B cell (primary cell): ENCODE results near the gene TMEM244. TPM values are rescaled to one million over a fixed set of nuclear protein-coding genes. Genes with fewer than 3 reads are reported as not detected.
"Not testable (repeated sequence)": the region's sequence is repeated elsewhere in the genome, so short reads cannot be mapped to it uniquely, and the experiment has no call there.

Experiments used
- ATAC-seq: fragments of 200-7000 bp; cut with Tn5 transposase; one replicate; pipeline ENCODE4 v1.10.0; 2021; ENCODE audit warnings: low read depth, mild to moderate bottlenecking, moderate number of reproducible peaks, moderate library complexity
- CTCF ChIA-PET: fragments of 350-600 bp; sonication (Branson Sonifier 250); formaldehyde crosslinking; loops from one replicate; lab custom pipeline; 2021; ENCODE audit warnings: antibody characterized with exemption, inconsistent platforms; lab: Charles Lee
- POLR2A ChIA-PET: fragments of 350-600 bp; sonication (Branson Sonifier 250); formaldehyde crosslinking; loops from one replicate; lab custom pipeline; 2021; ENCODE audit warnings: antibody characterized with exemption; lab: Charles Lee
- DNase-seq: peaks from one replicate; pipeline ENCODE4 v3.0.0; 2013
- H2AFZ ChIP-seq: 2 replicates; pipeline ENCODE4 v1.6.1; 2012; ENCODE audit warnings: mild to moderate bottlenecking, low read depth, low read length; ENCODE audit not compliant: insufficient read depth, poor library complexity, severe bottlenecking
- H3K27ac ChIP-seq, 2 donors: 1 replicate in 1 of 2; 2 replicates in 1 of 2; pipeline ENCODE4 v1.5.1; 2012 to 2013; ENCODE audit warnings: low read length in 2 of 2, mild to moderate bottlenecking in 2 of 2, moderate library complexity in 1 of 2
- H3K27me3 ChIP-seq, 4 experiments: fragments of 200-600 bp in 1 of 4; sonication (generic) in 1 of 4; replicated peaks in 1 of 4; 1 replicate in 2 of 4; 2 replicates in 2 of 4; pipeline versions ENCODE4 v1.6.1 to v1.7.0; 2013 to 2016; ENCODE audit warnings: low read length in 3 of 4, mild to moderate bottlenecking in 2 of 4, mixed read lengths in 1 of 4, moderate library complexity in 1 of 4; ENCODE audit not compliant: insufficient read depth in 4 of 4, control insufficient read depth in 3 of 4; ENCODE audit errors: control extremely low read depth in 1 of 4
- H3K36me3 ChIP-seq, 2 experiments: replicated peaks in 1 of 2; 1 replicate in 1 of 2; 2 replicates in 1 of 2; pipeline versions ENCODE4 v1.6.1 to v1.7.1; 2013; ENCODE audit warnings: low read length in 1 of 2; ENCODE audit not compliant: insufficient read depth in 2 of 2, control insufficient read depth in 1 of 2; ENCODE audit errors: control extremely low read depth in 1 of 2, extremely low read depth in 1 of 2
- H3K4me1 ChIP-seq, 2 donors: fragments of 200-600 bp in 1 of 2; sonication (generic) in 1 of 2; 1 replicate in 1 of 2; 2 replicates in 1 of 2; pipeline versions ENCODE4 v1.5.1 to v1.6.1; 2013 to 2017; ENCODE audit warnings: low read length in 2 of 2; ENCODE audit not compliant: control insufficient read depth in 2 of 2, insufficient read depth in 2 of 2
- H3K4me2 ChIP-seq: replicated peaks from 2 replicates; pipeline ENCODE3; 2012; ENCODE audit warnings: mild to moderate bottlenecking, low read depth, low read length; ENCODE audit not compliant: poor library complexity, severe bottlenecking
- H3K4me3 ChIP-seq, 5 experiments: fragments of 200-600 bp in 1 of 5; sonication (generic) in 1 of 5; 1 replicate in 3 of 5; 2 replicates in 2 of 5; pipeline versions ENCODE4 v1.5.1 to v1.7.0; 2011 to 2016; ENCODE audit warnings: low read length in 4 of 5, mild to moderate bottlenecking in 4 of 5, low read depth in 2 of 5, control low read depth in 1 of 5, moderate library complexity in 1 of 5; ENCODE audit not compliant: insufficient read depth in 1 of 5; ENCODE audit errors: control extremely low read depth in 1 of 5, extremely low read depth in 1 of 5
- H3K79me2 ChIP-seq: fragments of 200-600 bp; sonication (generic); one replicate; pipeline ENCODE4 v1.6.0; 2016; ENCODE audit warnings: low read length; ENCODE audit not compliant: control insufficient read depth, insufficient read depth
- H3K9ac ChIP-seq: fragments of 200-600 bp; sonication (generic); 2 replicates; pipeline ENCODE4 v1.6.1; 2017; ENCODE audit warnings: mild to moderate bottlenecking, low read length, moderate library complexity
- H3K9me3 ChIP-seq, 3 donors: one replicate each; pipeline versions ENCODE4 v1.6.1 to v1.7.1; 2013; ENCODE audit warnings: low read length in 2 of 3; ENCODE audit not compliant: control insufficient read depth in 2 of 3, insufficient read depth in 1 of 3; ENCODE audit errors: control extremely low read depth in 1 of 3
- H4K20me1 ChIP-seq: 2 replicates; pipeline ENCODE4 v1.6.0; 2012; ENCODE audit warnings: mild to moderate bottlenecking, low read length; ENCODE audit not compliant: insufficient read depth, control insufficient read depth, poor library complexity, severe bottlenecking
- H3K27ac Mint-ChIP-seq: one replicate; pipeline ENCODE4 v1.8.0; 2021; ENCODE audit warnings: mixed read lengths
- H3K27me3 Mint-ChIP-seq: one replicate; pipeline ENCODE4 v1.8.0; 2021; ENCODE audit warnings: mixed read lengths
- H3K4me1 Mint-ChIP-seq: one replicate; pipeline ENCODE4 v1.8.0; 2021; ENCODE audit warnings: mixed read lengths
- H3K4me3 Mint-ChIP-seq: one replicate; pipeline ENCODE4 v1.8.0; 2021; ENCODE audit warnings: mixed read lengths
- H3K9me3 Mint-ChIP-seq: one replicate; pipeline ENCODE4 v1.8.0; 2022; ENCODE audit warnings: mixed read lengths; ENCODE audit not compliant: insufficient read depth
- CTCF ChIP-seq: fragments of 200-600 bp; IDR thresholded peaks from one replicate; pipeline ENCODE4 v1.8.0; 2022; ENCODE audit warnings: antibody characterized with exemption, mild to moderate bottlenecking
- EZH2 ChIP-seq: IDR thresholded peaks from 2 replicates; pipeline ENCODE4 v1.6.1; 2012; ENCODE audit warnings: borderline replicate concordance, low read depth, mild to moderate bottlenecking, moderate library complexity, low read length; ENCODE audit not compliant: insufficient read depth, poor library complexity, severe bottlenecking
- WGBS: methylation state at CpG from one replicate; pipeline ENCODE4 v1.1.5; 2013; ENCODE audit warnings: missing lambda C conversion rate; ENCODE audit not compliant: insufficient coverage; 5-methylcytosine and 5-hydroxymethylcytosine counted together
- intact Hi-C: fragments of 100-400 bp; cut with micrococcal nuclease; formaldehyde crosslinking; loops from one replicate; pipeline ENCODE4 v1.10.0; 2022
- polyA plus RNA-seq: library from polyadenylated mRNA; depleted of rRNA; stranded (reverse); fragments of >200 nt; gene quantifications from 2 replicates; pipeline ENCODE4 v1.2.3, GENCODE V29; 2012
- total RNA-seq, 2 donors: library from RNA; stranded (reverse); fragments of 120-200 nt in 1 of 2; gene quantifications; 1 replicate in 1 of 2; 2 replicates in 1 of 2; pipeline versions ENCODE4 v1.2.3 to v1.2.4, GENCODE V29; 2013 to 2022

Gene TMEM244
- total and polyA plus RNA-seq, 2 donors (not counting 1 experiment from before 2014, with no cell fraction given): not detected

GRCh38 chr6:129812145-129812777 lies 48.9 kb downstream of the TMEM244 start:
- Histone ChIP-seq H3K4me2 (no peak overlapping the region), H3K4me3 (no peak overlapping the region), H3K27ac (no peak overlapping the region), H2AFZ (no peak overlapping the region), H3K79me2 (no peaks in the 10 kb centered on the region), H3K9ac (no peak overlapping the region), H3K9me3 (no peaks in the 10 kb centered on the region), H3K27me3 (no peaks in the 10 kb centered on the region), H3K4me1 (no peaks in the 10 kb centered on the region), H4K20me1 (no peaks in the 10 kb centered on the region), H3K36me3 (no peaks in the 10 kb centered on the region)
- TF ChIP-seq EZH2 (no peak), CTCF (no peak)
- no peak overlapping the region for H3K4me3 Mint-ChIP-seq
- peaks cover 30% of the 10 kb centered on the region for H3K27me3 Mint-ChIP-seq
- CTCF ChIA-PET: interaction anchor here (0.7 to 1.1 kb wide), 2 partner anchors 9 to 124 kb away, joined by 3 read pairs; no protein-coding TSS in a partner anchor
- WGBS: no CpG with 5 or more reads among the region's 2 CpGs
- H3K27ac Mint-ChIP-seq: no peak overlapping the region
- POLR2A ChIA-PET: no interaction called here
- H3K4me1 Mint-ChIP-seq: no peaks in the 10 kb centered on the region
- DNase-seq (no peak), ATAC-seq (no peak)
- intact Hi-C loops: no loop called here
- H3K9me3 Mint-ChIP-seq: no peaks in the 10 kb centered on the region

GRCh38 chr6:129807141-129807540 lies 54.0 kb downstream of the TMEM244 start:
- ATAC-seq, H3K4me1 ChIP-seq, H3K79me2 ChIP-seq, H3K4me3 ChIP-seq, H3K36me3 ChIP-seq, H2AFZ ChIP-seq, H3K4me3 Mint-ChIP-seq, H3K9ac ChIP-seq, H4K20me1 ChIP-seq, H3K9me3 ChIP-seq, H3K4me1 Mint-ChIP-seq, H3K4me2 ChIP-seq, H3K9me3 Mint-ChIP-seq, H3K27me3 ChIP-seq, DNase-seq, intact Hi-C loops, H3K27ac ChIP-seq, CTCF ChIA-PET, H3K27ac Mint-ChIP-seq, POLR2A ChIA-PET: not testable (repeated sequence)
- no CpG with 5 or more reads among the region's 2 CpGs for WGBS
- peaks cover 36% of the 10 kb centered on the region for H3K27me3 Mint-ChIP-seq

GRCh38 chr6:129802920-129803319 lies 58.2 kb downstream of the TMEM244 start:
- DNase-seq, H3K4me3 Mint-ChIP-seq, H3K79me2 ChIP-seq, POLR2A ChIA-PET, H3K27ac Mint-ChIP-seq, H3K4me3 ChIP-seq, H3K27me3 ChIP-seq, H3K36me3 ChIP-seq, H4K20me1 ChIP-seq, H3K4me2 ChIP-seq, H3K9me3 ChIP-seq, intact Hi-C loops, H3K4me1 Mint-ChIP-seq, H3K9me3 Mint-ChIP-seq, H2AFZ ChIP-seq, ATAC-seq, H3K27ac ChIP-seq, H3K4me1 ChIP-seq, H3K9ac ChIP-seq: not testable (repeated sequence)
- CTCF ChIA-PET: interaction anchor here (0.6 kb wide), 1 partner anchor 247 kb away, joined by 3 read pairs; no protein-coding TSS in a partner anchor
- peaks cover 19% of the 10 kb centered on the region for H3K27me3 Mint-ChIP-seq
